HG03521 (cell line): ENCODE data around the gene PXYLP1.
"Not testable (repeated sequence)": the region's sequence is repeated elsewhere in the genome, so short reads cannot be mapped to it uniquely, and the experiment has no call there.

Experiments
- ATAC-seq: cut with Tn5 transposase; IDR thresholded peaks from one replicate; pipeline ENCODE4 v1.9.1; 2021; ENCODE audit warnings: mild to moderate bottlenecking, moderate library complexity; ENCODE audit not compliant: unreplicated experiment

The PXYLP1 gene, protein sequence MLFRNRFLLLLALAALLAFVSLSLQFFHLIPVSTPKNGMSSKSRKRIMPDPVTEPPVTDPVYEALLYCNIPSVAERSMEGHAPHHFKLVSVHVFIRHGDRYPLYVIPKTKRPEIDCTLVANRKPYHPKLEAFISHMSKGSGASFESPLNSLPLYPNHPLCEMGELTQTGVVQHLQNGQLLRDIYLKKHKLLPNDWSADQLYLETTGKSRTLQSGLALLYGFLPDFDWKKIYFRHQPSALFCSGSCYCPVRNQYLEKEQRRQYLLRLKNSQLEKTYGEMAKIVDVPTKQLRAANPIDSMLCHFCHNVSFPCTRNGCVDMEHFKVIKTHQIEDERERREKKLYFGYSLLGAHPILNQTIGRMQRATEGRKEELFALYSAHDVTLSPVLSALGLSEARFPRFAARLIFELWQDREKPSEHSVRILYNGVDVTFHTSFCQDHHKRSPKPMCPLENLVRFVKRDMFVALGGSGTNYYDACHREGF

GRCh38 chr3:141231101-141231951 lies at the start of gene PXYLP1:
Gene PXYLP1, plus strand, starts transcription at chr3:141231825. Its CDS starts 28,351 bp downstream, at chr3:141260176.
- ATAC-seq = peak; percentile 96

DNA sequence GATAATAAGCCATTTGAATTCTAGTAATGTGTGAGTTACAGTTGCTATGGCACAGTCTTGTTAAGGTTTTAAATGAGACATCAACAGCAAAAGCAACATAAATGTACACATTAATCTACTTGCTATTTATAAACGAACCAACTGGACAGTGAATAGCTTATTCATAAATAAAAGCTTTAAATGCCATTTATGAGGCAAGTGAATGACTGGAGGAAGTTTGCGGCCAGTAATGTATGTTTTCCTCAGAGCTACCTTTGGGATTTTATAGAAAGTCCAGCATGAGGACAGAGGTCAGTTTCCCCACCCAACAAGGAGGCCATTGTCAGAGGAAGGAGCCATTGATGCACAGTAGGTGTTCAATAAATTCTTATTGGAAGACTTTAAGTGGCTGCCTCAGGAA lies 48.0 kb upstream of the PXYLP1 start:
- ATAC-seq = no peak

- ATAC-seq = no peak
Measured at GRCh38 chr3:141184430-141184829, 47.2 kb upstream of the PXYLP1 start.

- ATAC-seq = no peak
Measured at GRCh38 chr3:141191097-141191749, 40.4 kb upstream of the PXYLP1 start.

DNA sequence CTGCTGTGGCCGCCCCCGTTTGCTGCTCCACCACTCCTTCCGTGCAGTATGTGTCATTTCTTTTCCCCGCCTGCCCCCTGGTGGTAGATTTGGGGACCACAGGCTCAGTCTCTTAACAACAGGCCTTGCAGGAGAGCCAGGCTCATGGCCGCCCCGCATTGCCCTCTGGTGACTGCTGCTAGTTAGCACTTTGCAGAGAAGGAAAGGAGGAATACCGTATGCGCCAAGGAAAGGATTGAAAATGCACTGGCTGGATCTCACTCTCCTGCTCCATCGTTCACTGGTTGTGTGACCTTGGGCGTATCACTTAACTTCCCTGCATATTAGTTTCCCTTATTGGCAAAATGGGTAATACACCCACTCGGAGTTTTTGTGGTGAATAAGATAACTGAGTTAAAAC lies 39.3 kb upstream of the PXYLP1 start:
- ATAC-seq = peak; percentile 99

DNA sequence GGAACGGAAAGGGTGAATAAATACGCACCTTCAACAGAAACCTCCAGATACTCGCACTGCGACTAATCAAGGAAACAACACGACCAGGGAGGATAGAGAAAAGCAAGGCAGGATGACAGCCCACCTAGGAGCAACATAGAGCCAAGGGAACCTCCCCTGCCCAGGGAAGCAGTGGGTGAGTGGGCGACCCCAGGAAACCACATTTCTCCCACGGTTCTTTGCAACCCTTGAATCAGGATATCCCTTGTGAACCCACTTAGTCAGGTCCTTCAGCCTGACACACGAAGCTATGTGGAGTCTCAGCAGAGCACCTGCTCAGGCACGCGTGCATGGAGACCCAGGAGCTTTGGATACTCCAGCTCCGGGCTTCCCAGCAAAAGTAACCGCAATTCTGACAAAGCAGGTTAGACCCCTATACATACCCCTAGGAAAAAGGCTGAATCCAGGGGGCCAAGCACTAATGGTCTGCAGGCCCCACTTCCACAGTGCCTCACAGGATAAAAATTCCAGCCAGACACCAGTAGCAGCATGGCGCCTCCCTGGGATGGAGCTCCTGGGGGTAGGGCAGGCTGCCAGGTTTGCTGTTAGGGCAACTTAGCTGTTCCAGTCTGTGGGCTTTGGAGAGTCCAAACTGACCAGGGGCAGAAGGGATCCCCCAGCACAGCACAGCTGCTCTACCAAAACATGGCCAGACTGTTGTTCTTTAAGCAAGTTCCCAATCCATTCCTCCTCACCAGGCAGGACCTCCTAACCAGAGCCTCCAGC lies 38.4 kb upstream of the PXYLP1 start:
- no peak for ATAC-seq

- no peak for ATAC-seq
Measured at GRCh38 chr3:141201122-141201521, 30.5 kb upstream of the PXYLP1 start.

GRCh38 chr3:141202682-141203081 lies 28.9 kb upstream of the PXYLP1 start:
- no peak for ATAC-seq

- ATAC-seq = no peak
Measured at GRCh38 chr3:141203866-141204265, 27.8 kb upstream of the PXYLP1 start.

- no peak for ATAC-seq
Measured at GRCh38 chr3:141204343-141204742, 27.3 kb upstream of the PXYLP1 start.

DNA sequence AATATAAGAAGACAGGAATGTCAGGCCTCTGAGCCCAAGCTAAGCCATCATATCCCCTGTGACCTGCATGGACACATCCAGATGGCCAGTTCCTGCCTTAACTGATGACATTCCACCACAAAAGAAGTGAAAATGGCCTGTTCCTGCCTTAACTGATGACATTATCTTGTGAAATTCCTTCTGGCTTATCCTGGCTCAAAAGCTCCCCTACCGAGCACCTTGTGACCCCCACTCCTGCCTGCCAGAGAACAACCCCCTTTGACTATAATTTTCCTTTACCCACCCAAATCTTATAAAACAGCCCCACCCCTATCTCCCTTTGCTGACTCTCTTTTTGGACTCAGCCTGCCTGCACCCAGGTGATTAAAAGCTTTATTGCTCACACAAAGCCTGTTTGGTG lies 20.3 kb upstream of the PXYLP1 start:
- not testable (repeated sequence) for ATAC-seq

- no peak for ATAC-seq
Measured at GRCh38 chr3:141212101-141212500, 19.5 kb upstream of the PXYLP1 start.

- ATAC-seq = no peak
Measured at GRCh38 chr3:141212555-141212954, 19.1 kb upstream of the PXYLP1 start.

GRCh38 chr3:141216975-141217374 lies 14.7 kb upstream of the PXYLP1 start:
- no peak for ATAC-seq

- no peak for ATAC-seq
Measured at GRCh38 chr3:141217389-141217788, 14.2 kb upstream of the PXYLP1 start.

GRCh38 chr3:141218162-141218835 lies 13.3 kb upstream of the PXYLP1 start:
- ATAC-seq = no peak

DNA sequence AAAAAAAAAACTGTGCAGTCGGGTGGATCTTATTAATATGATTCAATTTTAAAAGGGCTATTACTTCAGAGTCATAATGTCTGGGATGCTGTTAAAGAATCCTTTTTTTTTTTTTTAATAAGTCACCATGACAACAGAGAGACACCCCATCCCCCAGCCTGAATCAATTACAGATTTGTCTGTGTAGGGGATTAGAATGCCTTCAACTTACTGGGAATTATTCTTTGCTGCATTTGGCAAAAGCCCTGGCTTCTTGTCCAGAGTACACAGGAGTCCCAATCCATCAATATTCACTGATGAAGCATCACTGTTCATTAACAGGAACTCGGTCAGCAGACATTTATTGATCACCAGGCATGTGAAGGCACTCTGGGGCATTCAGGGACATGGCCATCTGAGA lies 12.7 kb upstream of the PXYLP1 start:
- no peak for ATAC-seq

DNA sequence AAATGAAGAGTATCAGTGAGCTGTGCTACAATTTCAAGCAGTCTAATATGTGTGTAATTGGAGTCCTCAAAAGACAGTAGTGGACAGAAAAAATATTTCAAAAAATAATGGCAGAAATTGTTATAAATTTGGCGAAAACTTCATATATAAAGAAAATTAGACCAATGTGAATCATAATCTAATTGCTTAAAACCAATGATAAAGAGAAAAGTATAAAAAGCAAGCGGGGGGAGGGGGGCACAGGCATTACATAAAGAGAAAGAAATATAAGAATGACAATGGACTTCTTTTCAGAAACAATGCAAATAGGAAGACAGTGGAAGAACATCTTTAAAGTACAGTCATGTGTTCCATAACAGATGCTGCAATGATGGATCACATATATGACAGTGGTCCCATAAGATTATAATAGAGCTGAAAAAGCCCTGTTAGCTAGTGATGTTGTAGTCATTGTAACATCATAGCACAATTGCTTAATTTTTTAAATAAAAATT lies 7.9 kb upstream of the PXYLP1 start:
- no peak for ATAC-seq

GRCh38 chr3:141225939-141226338 lies 5.7 kb upstream of the PXYLP1 start:
- no peak for ATAC-seq

DNA sequence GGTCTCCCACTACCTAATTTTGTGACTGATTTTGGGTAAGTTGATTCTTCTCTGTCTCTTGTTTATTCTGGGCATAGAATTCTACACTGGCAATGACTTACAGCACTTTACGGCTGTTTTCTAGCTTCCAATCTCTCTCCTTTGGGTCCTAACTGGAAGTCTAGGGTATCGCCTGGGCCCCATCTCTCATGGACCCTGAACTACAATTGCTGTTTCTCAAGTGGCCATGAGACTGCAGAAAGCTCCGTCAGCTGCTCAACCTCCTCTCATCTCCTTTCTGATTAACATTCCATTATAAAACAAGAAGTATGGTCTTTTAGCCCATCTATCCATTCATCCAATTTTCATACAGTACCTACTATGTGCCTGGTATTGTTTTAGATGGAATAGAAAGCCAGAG lies 4.4 kb upstream of the PXYLP1 start:
- no peak for ATAC-seq
